Cerebellar nuclear complex (tissue), 1 donor: Measurements from ENCODE around the gene CERS3.

Experiments
- DNase-seq, 2 experiments: peaks; one replicate each; lab custom pipeline; 2025; lab: John Stamatoyannopoulos, UW

Gene CERS3

GRCh38 chr15:100383302-100384107, 145.2 kb downstream of the CERS3 start:
- DNase-seq, result no peak

- DNase-seq, result no peak
Observed at GRCh38 chr15:100373942-100374341, 154.8 kb downstream of the CERS3 start.

- DNase-seq, result no peak
Observed at GRCh38 chr15:100373120-100373896, 155.4 kb downstream of the CERS3 start.

GRCh38 chr15:100372739-100373119, 156.0 kb downstream of the CERS3 start:
- DNase-seq, result no peak

GRCh38 chr15:100355342-100355741, 173.4 kb downstream of the CERS3 start:
- DNase-seq, result no peak

GRCh38 chr15:100353449-100353848, 175.3 kb downstream of the CERS3 start:
- DNase-seq, result no peak

- DNase-seq, result no peak
Observed at GRCh38 chr15:100350434-100351226, 178.1 kb downstream of the CERS3 start.
